ENCODE results near the gene C1orf226. TPM values are rescaled to one million over a fixed set of nuclear protein-coding genes. Genes with fewer than 3 reads are reported as not detected.
"Not testable (repeated sequence)": the region's sequence is repeated elsewhere in the genome, so short reads cannot be mapped to it uniquely, and the experiment has no call there.

The C1orf226 gene
- total and polyA plus RNA-seq, 2 donors = 0.14 to 1.1 TPM

DNA sequence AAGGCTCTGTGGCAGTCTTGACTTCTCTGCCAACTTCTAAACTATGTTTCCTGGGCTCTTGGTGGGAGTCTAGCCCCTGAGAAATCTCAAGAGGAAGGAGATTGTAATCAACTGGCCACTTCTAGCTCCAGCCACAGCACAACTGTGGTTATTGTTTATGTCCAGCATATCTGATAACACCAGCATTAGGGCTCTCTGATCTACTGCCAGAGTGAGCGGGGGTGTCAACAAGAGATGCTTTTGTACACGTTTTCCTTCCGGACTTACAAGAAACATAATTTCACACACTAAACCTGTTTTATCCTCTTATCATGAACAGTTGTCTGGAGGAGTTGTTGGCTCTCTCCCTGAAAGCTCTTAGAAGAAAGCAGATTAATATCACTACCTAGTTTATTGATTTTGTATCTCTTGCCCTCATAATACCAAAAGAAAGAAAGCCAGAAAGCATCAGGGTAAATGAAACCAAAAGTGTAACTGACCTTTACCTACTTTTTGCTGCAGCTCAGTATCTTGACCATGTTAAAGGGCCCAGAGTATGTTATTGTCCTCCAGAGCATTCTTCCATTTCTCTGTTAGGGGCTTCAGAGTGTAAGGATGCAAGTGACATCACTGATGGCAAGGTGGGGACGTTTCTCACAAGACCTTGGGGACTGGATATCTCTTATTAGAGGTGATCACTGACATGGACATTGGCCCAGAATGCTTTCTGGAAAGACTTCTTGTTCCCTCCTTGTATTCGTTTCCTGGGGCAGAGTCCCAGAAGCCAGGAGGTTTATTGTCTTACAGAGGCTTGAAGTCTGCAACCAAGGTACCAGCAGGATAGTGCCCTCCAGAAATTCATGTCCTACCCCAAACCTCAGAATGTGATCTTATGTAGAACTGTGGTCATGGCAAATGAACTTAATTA lies 40.0 kb downstream of the C1orf226 start:
- no peak for DNase-seq (ENCODE audit: low read depth in 6 of 9, low spot score in 9 of 9)

GRCh38 chr1:162422662-162423375 lies 41.3 kb downstream of the C1orf226 start:
- H3K9me3 ChIP-seq (ENCODE audit: control insufficient read depth in 2 of 2, insufficient read depth in 1 of 2, low read length in 1 of 2) = no peaks in the 10 kb centered on the region
- no peak overlapping the region for H3K27ac ChIP-seq (ENCODE audit: low read depth in 1 of 2, low read length in 1 of 2)
- H3K27me3 ChIP-seq (ENCODE audit: control insufficient read depth in 2 of 2, insufficient read depth in 1 of 2, low read length in 1 of 2) = no peaks in the 10 kb centered on the region
- DNase-seq (ENCODE audit: low read depth in 6 of 9, low spot score in 9 of 9) = no peak
- no peak overlapping the region for H3K4me3 ChIP-seq (ENCODE audit: low read length in 2 of 2)
- H3K4me1 ChIP-seq (ENCODE audit: control insufficient read depth in 2 of 2, insufficient read depth in 2 of 2, low read length in 2 of 2) = no peaks in the 10 kb centered on the region
- WGBS = 71% methylated on average over 10 of the region's 10 CpGs
- H3K36me3 ChIP-seq (ENCODE audit: control insufficient read depth in 2 of 2, insufficient read depth in 2 of 2, low read length in 1 of 2) = no peaks in the 10 kb centered on the region

More for the DNA sequence above, 40.0 kb downstream of the C1orf226 start:
- Histone ChIP-seq H3K27me3 (ENCODE audit: control insufficient read depth in 2 of 2, insufficient read depth in 1 of 2, low read length in 1 of 2) (no peaks in the 10 kb centered on the region), H3K9me3 (ENCODE audit: control insufficient read depth in 2 of 2, insufficient read depth in 1 of 2, low read length in 1 of 2) (no peaks in the 10 kb centered on the region), H3K4me1 (ENCODE audit: control insufficient read depth in 2 of 2, insufficient read depth in 2 of 2, low read length in 2 of 2) (no peaks in the 10 kb centered on the region), H3K27ac (ENCODE audit: low read depth in 1 of 2, low read length in 1 of 2) (no peak overlapping the region), H3K4me3 (ENCODE audit: low read length in 2 of 2) (no peak overlapping the region), H3K36me3 (ENCODE audit: control insufficient read depth in 2 of 2, insufficient read depth in 2 of 2, low read length in 1 of 2) (no peaks in the 10 kb centered on the region)
- WGBS = 84% methylated on average over 5 of the region's 5 CpGs

GRCh38 chr1:162430583-162430982 lies 49.1 kb downstream of the C1orf226 start:
- Histone ChIP-seq H3K36me3 (ENCODE audit: control insufficient read depth in 2 of 2, insufficient read depth in 2 of 2, low read length in 1 of 2) (no peaks in the 10 kb centered on the region), H3K4me3 (ENCODE audit: low read length in 2 of 2) (no peak overlapping the region), H3K4me1 (ENCODE audit: control insufficient read depth in 2 of 2, insufficient read depth in 2 of 2, low read length in 2 of 2) (no peaks in the 10 kb centered on the region), H3K27me3 (ENCODE audit: control insufficient read depth in 2 of 2, insufficient read depth in 1 of 2, low read length in 1 of 2) (no peaks in the 10 kb centered on the region), H3K9me3 (ENCODE audit: control insufficient read depth in 2 of 2, insufficient read depth in 1 of 2, low read length in 1 of 2) (no peaks in the 10 kb centered on the region), H3K27ac (ENCODE audit: low read depth in 1 of 2, low read length in 1 of 2) (no peak overlapping the region)
- no peak for DNase-seq (ENCODE audit: low read depth in 6 of 9, low spot score in 9 of 9)
- 98% methylated on average over 4 of the region's 4 CpGs for WGBS

- H3K9me3 ChIP-seq (ENCODE audit: control insufficient read depth in 2 of 2, insufficient read depth in 1 of 2, low read length in 1 of 2); H3K4me1 ChIP-seq (ENCODE audit: control insufficient read depth in 2 of 2, insufficient read depth in 2 of 2, low read length in 2 of 2); H3K36me3 ChIP-seq (ENCODE audit: control insufficient read depth in 2 of 2, insufficient read depth in 2 of 2, low read length in 1 of 2); H3K4me3 ChIP-seq (ENCODE audit: low read length in 2 of 2); H3K27ac ChIP-seq (ENCODE audit: low read depth in 1 of 2, low read length in 1 of 2); DNase-seq (ENCODE audit: low read depth in 6 of 9, low spot score in 9 of 9); H3K27me3 ChIP-seq (ENCODE audit: control insufficient read depth in 2 of 2, insufficient read depth in 1 of 2, low read length in 1 of 2): not testable (repeated sequence)
- 97% methylated on average over 39 of the region's 47 CpGs for WGBS
Observed at GRCh38 chr1:162432977-162433713, 51.6 kb downstream of the C1orf226 start.

Other genes starting within 250 kb of the C1orf226 start
- not detected for gene SPATA46, start 4.9 kb upstream of the C1orf226 start, total RNA-seq
- gene SPATA46, start 4.9 kb upstream of the C1orf226 start, polyA plus RNA-seq = not detected
- gene SH2D1B, start 30.4 kb downstream of the C1orf226 start, total RNA-seq = 0.47 TPM
- gene SH2D1B, start 30.4 kb downstream of the C1orf226 start, polyA plus RNA-seq = 0.27 TPM
- gene UHMK1, start 116.1 kb downstream of the C1orf226 start, total RNA-seq = 29.7 TPM
- 26.8 TPM for gene UHMK1, start 116.1 kb downstream of the C1orf226 start, polyA plus RNA-seq
- 21.9 TPM for gene UAP1, start 180.0 kb downstream of the C1orf226 start, total RNA-seq
- 56.3 TPM for gene UAP1, start 180.0 kb downstream of the C1orf226 start, polyA plus RNA-seq

Data from thymus (tissue), 11 donors.